GM10266 (cell line): ENCODE data around the gene SUCLG2.

Experiments
- DNase-seq: peaks from one replicate; pipeline ENCODE4 v3.0.0; 2012; ENCODE audit errors: extremely low spot score
- TF ChIP-seq, protein P1 (sequence below): IDR thresholded peaks from 2 replicates; pipeline ENCODE4 v1.5.1; 2012; ENCODE audit warnings: mild to moderate bottlenecking, low read depth; ENCODE audit not compliant: control insufficient read depth, insufficient read depth; ENCODE audit errors: missing control alignments

The SUCLG2 gene

DNA sequence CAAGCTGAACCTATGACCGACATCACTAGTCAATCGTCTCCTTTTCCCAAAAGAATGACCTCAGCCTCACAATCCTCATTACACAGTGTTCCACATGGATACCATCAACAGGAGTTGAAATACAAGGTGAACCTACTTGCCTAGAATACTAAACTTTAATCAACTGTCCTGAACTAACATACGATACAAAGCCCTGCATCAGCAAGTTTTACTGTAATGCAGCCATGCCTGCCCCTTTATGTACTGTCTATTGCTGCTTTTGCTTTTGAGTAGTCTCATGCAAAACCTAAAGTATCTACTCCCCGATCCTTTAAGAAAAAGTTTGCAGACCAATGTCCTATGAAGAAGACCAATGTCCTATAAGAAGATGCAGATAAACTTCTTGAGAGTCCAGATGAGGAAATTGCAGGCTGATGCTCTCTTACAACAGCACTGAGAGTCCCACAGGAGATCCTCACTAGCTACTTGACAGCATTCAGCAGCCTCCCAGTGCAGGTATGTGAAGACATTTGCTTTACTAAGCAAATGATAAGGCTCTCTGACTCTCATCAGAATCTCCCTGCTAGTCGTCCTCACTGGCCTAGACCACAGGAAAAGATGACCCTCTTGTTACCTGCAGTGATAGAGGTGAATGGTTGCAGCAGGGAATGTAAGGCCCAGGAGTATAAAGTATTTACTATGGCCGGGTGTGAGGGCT, 23.6 kb downstream of the SUCLG2 start:
- TF ChIP-seq, protein P1, sequence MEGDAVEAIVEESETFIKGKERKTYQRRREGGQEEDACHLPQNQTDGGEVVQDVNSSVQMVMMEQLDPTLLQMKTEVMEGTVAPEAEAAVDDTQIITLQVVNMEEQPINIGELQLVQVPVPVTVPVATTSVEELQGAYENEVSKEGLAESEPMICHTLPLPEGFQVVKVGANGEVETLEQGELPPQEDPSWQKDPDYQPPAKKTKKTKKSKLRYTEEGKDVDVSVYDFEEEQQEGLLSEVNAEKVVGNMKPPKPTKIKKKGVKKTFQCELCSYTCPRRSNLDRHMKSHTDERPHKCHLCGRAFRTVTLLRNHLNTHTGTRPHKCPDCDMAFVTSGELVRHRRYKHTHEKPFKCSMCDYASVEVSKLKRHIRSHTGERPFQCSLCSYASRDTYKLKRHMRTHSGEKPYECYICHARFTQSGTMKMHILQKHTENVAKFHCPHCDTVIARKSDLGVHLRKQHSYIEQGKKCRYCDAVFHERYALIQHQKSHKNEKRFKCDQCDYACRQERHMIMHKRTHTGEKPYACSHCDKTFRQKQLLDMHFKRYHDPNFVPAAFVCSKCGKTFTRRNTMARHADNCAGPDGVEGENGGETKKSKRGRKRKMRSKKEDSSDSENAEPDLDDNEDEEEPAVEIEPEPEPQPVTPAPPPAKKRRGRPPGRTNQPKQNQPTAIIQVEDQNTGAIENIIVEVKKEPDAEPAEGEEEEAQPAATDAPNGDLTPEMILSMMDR: no peak

DNA sequence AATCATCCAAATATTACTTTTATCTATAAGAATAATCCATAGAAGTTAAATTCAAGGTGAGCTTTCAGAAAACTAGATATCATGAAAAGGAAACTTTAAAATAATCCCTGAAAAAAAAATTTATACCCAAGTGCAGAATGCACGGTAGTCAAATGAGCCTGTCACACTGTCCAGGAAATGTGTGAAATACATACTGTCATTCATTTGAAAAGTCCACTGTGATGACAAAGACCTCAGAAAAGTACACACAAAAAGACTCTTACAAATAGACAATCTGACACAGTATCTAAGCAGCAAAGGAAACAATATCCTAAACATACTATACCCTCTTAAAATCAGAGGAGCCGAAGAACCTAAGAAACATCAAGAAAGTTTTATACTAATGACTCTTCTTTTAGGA, 29.7 kb downstream of the SUCLG2 start:
- TF ChIP-seq, protein P1: no peak
- no peak for DNase-seq

More for the DNA sequence above, 23.6 kb downstream of the SUCLG2 start:
- DNase-seq: no peak

DNA sequence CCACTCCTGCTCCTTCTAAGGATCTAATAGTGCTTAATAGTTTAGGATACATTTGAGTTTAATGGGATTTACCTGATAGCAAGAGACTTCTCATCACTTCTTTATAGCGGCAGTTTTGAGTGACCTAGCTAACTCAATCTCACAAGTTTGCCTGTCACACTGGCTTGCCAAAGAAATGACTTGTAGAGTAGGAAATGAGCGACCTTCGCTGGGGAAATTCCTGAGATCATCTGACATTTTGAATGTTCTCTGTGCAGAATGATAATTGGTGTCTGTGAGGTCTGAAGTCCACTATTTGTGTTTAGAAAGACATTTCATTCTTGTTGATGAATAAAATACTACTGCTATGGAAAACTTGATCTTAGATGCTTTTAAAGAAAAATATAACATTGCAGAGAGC, 30.3 kb downstream of the SUCLG2 start:
- DNase-seq: no peak

DNA sequence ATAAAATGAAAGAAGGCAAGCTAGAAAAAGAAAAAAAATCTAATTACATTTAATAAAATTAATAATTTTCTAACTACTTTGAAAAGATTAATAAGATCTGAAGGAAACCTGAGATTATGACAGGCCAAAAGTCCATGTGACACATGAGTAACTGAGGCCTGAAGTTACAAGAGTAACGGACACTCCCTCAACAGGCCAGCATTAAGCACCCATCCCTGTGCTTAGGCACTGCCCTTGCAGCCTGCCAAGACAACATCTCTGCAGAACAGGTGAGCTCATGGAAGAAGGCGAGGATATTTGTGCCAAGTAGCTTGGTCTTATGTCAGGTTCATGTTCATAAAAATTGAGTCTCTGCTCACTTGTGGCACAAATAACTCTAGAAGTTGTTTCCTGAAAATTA, 31.8 kb downstream of the SUCLG2 start:
- TF ChIP-seq, protein P1: no peak
- no peak for DNase-seq

More for the DNA sequence above, 30.3 kb downstream of the SUCLG2 start:
- TF ChIP-seq, protein P1: no peak

DNA sequence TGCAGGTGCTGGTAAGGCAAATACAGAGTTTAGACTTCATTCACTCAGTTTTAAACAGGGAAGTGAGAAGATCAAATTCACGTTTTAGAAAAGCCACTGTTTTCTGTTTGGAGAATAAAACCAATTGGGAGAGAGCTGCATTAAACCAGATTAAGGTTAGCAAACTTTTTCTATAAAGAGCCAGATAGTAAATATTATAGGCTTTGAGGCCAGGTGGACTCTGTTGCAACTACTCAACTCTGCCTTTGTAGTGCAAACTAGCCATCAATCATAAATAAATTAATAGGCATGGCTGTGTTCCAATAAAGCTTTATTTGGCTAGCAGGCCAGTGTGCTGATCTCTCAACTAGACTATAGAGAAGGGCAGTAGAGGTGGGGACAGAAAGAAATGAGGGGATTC, 33.5 kb downstream of the SUCLG2 start:
- TF ChIP-seq, protein P1: no peak

DNA sequence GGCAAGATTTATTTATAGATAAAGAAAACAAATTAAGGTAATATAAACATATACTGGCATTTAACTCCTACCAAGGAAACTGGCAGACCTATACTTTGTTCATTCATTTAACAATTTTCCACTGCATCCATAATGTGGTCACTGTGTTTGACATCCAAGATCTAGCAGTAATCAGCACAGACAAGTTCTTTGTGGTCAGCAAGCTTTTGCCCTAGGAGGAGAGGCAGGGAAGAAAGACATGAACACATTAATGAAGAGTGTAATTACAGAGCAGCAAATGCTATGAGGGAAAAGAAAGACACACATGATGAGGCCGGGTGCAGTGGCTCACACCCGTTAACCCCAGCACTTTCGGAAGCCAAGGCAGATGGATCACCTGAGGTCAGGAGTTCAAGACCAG, 34.4 kb downstream of the SUCLG2 start:
- DNase-seq: no peak

More for the DNA sequence above, 33.5 kb downstream of the SUCLG2 start:
- no peak for DNase-seq

DNA sequence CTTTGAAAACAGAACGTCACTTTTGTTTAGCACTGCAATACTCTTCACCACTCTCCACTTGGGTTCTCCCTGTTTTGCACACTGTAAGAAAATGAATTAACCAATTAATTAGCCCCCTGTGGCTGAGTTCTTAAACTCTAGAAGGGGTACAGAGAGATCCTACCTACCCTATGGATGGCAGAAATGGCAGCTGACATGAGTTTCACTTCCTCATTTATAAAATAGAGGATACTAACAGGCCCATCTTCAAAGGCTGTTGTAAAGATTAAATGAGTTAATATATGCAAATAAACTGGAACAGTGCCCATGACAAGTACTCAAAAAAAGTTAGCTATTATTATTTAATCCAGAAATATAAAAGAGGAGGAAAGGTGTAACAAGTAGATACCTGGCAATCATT, 36.9 kb downstream of the SUCLG2 start:
- TF ChIP-seq, protein P1: no peak
- no peak for DNase-seq

More for the DNA sequence above, 34.4 kb downstream of the SUCLG2 start:
- TF ChIP-seq, protein P1: no peak
